NCI-H446 (cell line): ENCODE results near the gene MRPL43.

Experiments used
- DNase-seq, 2 experiments: peaks; one replicate each; lab custom pipeline; 2025; lab: John Stamatoyannopoulos, UW

MRPL43 gene

GRCh38 chr10:101002456-101002855 is 15.2 kb upstream of the MRPL43 start:
- DNase-seq: no peak

GRCh38 chr10:101001659-101002035 is 14.3 kb upstream of the MRPL43 start:
- no peak for DNase-seq

- DNase-seq: no peak
Observed at GRCh38 chr10:101000915-101001658, 13.8 kb upstream of the MRPL43 start.

- DNase-seq: peak in 1 of 2 experiments; percentile 17
Observed at GRCh38 chr10:101000127-101000914, 13.0 kb upstream of the MRPL43 start.

GRCh38 chr10:100999742-101000126 is 12.4 kb upstream of the MRPL43 start, which contains the start of gene LZTS2:
Gene LZTS2 (plus strand): TSS chr10:100999808. CDS start chr10:101002539, 2,731 bp downstream.
- DNase-seq: no peak

- peak; percentile 8 to 68 for DNase-seq
Observed at GRCh38 chr10:100998991-100999741, 11.9 kb upstream of the MRPL43 start.

GRCh38 chr10:100998183-100998990 is 11.1 kb upstream of the MRPL43 start:
- DNase-seq: peak; percentile 70 to 86

GRCh38 chr10:100997360-100998182 is 10.3 kb upstream of the MRPL43 start:
- DNase-seq: peak in 1 of 2 experiments; percentile 52

GRCh38 chr10:100996678-100997359 is 9.5 kb upstream of the MRPL43 start:
- DNase-seq: no peak

GRCh38 chr10:100995181-100995580 is 7.9 kb upstream of the MRPL43 start:
- DNase-seq: no peak

- DNase-seq: peak in 1 of 2 experiments; percentile 8
Observed at GRCh38 chr10:100993986-100994708, 6.8 kb upstream of the MRPL43 start.

GRCh38 chr10:100989088-100989487 is 1.8 kb upstream of the MRPL43 start:
- no peak for DNase-seq

- DNase-seq: no peak
Observed at GRCh38 chr10:100988166-100988565, 869 bp upstream of the MRPL43 start.

- DNase-seq: no peak
Observed at GRCh38 chr10:100987685-100988049, 370 bp upstream of the MRPL43 start.

GRCh38 chr10:100986623-100986951 is 710 bp downstream of the MRPL43 start:
- DNase-seq: no peak

- no peak for DNase-seq
Observed at GRCh38 chr10:100985336-100985735, 2.0 kb downstream of the MRPL43 start.

- no peak for DNase-seq
Observed at GRCh38 chr10:100984672-100985177, 2.6 kb downstream of the MRPL43 start.

- no peak for DNase-seq
Observed at GRCh38 chr10:100983868-100984671, 3.2 kb downstream of the MRPL43 start.
